Neuronal stem cell (in vitro differentiated cells): ENCODE results near the gene RFWD3.

Experiments
- DNase-seq: peaks from one replicate; pipeline ENCODE4 v3.0.0-alpha.2; 2013; ENCODE audit warnings: low spot score
- H2AFZ ChIP-seq: one replicate; pipeline ENCODE4 v1.6.1; 2013; ENCODE audit warnings: mild to moderate bottlenecking, low read length, inconsistent platforms
- H2AK5ac ChIP-seq: 2 replicates; pipeline ENCODE4 v1.6.1; 2013; ENCODE audit warnings: low read depth, mild to moderate bottlenecking, inconsistent platforms, low read length, moderate library complexity, mixed read lengths
- H2BK120ac ChIP-seq: 2 replicates; pipeline ENCODE4 v1.6.1; 2013; ENCODE audit warnings: low read depth, mild to moderate bottlenecking, inconsistent platforms, low read length, moderate library complexity, mixed read lengths
- H2BK12ac ChIP-seq: one replicate; pipeline ENCODE4 v1.6.1; 2013; ENCODE audit warnings: low read length, inconsistent platforms
- H2BK15ac ChIP-seq: 2 replicates; pipeline ENCODE4 v1.6.1; 2013; ENCODE audit warnings: mild to moderate bottlenecking, low read length, inconsistent platforms, mixed read lengths
- H2BK5ac ChIP-seq: one replicate; pipeline ENCODE4 v1.6.1; 2013; ENCODE audit warnings: inconsistent platforms, mild to moderate bottlenecking, low read length, moderate library complexity
- H3K14ac ChIP-seq: one replicate; pipeline ENCODE4 v1.6.1; 2013; ENCODE audit warnings: low read length, inconsistent platforms
- H3K18ac ChIP-seq: 2 replicates; pipeline ENCODE4 v1.6.1; 2013; ENCODE audit warnings: low read length, inconsistent platforms
- H3K23ac ChIP-seq: 2 replicates; pipeline ENCODE4 v1.6.1; 2013; ENCODE audit warnings: low read depth, mild to moderate bottlenecking, mixed read lengths, low read length, inconsistent platforms; ENCODE audit not compliant: poor library complexity
- H3K27ac ChIP-seq: replicated peaks from 3 replicates; pipeline ENCODE4 v1.5.1; 2013; ENCODE audit warnings: low read length, inconsistent platforms
- H3K27me3 ChIP-seq, 3 experiments: 2 replicates each; pipeline ENCODE4 v1.6.1; 2013; ENCODE audit warnings: low read length in 3 of 3, mild to moderate bottlenecking in 2 of 3, inconsistent platforms in 1 of 3, low read depth in 1 of 3, mixed read lengths in 1 of 3, moderate library complexity in 1 of 3; ENCODE audit not compliant: control insufficient read depth in 3 of 3, insufficient read depth in 3 of 3
- H3K36me3 ChIP-seq, 2 donors: replicated peaks in 1 of 2; 2 replicates each; pipeline ENCODE4 v1.6.1; 2013; ENCODE audit warnings: low read length in 2 of 2; ENCODE audit not compliant: control insufficient read depth in 2 of 2, insufficient read depth in 2 of 2
- H3K4ac ChIP-seq: 2 replicates; pipeline ENCODE4 v1.6.1; 2013; ENCODE audit warnings: inconsistent platforms, mild to moderate bottlenecking, low read length, moderate library complexity
- H3K4me1 ChIP-seq, 2 donors: 1 replicate in 1 of 2; 2 replicates in 1 of 2; pipeline ENCODE4 v1.6.1; 2013; ENCODE audit warnings: low read length in 2 of 2, low read depth in 1 of 2; ENCODE audit not compliant: control insufficient read depth in 2 of 2, insufficient read depth in 1 of 2
- H3K4me2 ChIP-seq: one replicate; pipeline ENCODE4 v1.6.1; 2013; ENCODE audit warnings: mild to moderate bottlenecking, low read length, inconsistent platforms; ENCODE audit not compliant: insufficient read depth, poor library complexity, severe bottlenecking
- H3K4me3 ChIP-seq, 2 donors: 2 replicates each; pipeline ENCODE4 v1.5.1; 2013; ENCODE audit warnings: low read length in 2 of 2, mild to moderate bottlenecking in 2 of 2, inconsistent platforms in 1 of 2, moderate library complexity in 1 of 2
- H3K79me1 ChIP-seq: one replicate; pipeline ENCODE4 v1.6.1; 2013; ENCODE audit warnings: low read depth, mild to moderate bottlenecking, inconsistent platforms, low read length, moderate library complexity
- H3K9ac ChIP-seq: one replicate; pipeline ENCODE4 v1.6.1; 2013; ENCODE audit warnings: mild to moderate bottlenecking, low read depth, low read length, inconsistent platforms; ENCODE audit not compliant: poor library complexity
- H3K9me3 ChIP-seq, 2 donors: replicated peaks in 1 of 2; 2 replicates each; pipeline versions ENCODE3 to v1.6.1; 2013; ENCODE audit warnings: low read length in 2 of 2, mild to moderate bottlenecking in 2 of 2, inconsistent platforms in 1 of 2, low read depth in 1 of 2, mixed read lengths in 1 of 2, moderate library complexity in 1 of 2; ENCODE audit not compliant: control insufficient read depth in 2 of 2, insufficient read depth in 1 of 2
- H4K8ac ChIP-seq: one replicate; pipeline ENCODE4 v1.6.1; 2013; ENCODE audit warnings: low read depth, mild to moderate bottlenecking, inconsistent platforms, low read length, moderate library complexity
- H4K91ac ChIP-seq: one replicate; pipeline ENCODE4 v1.6.1; 2013; ENCODE audit warnings: low read length, low read depth, mild to moderate bottlenecking, inconsistent platforms; ENCODE audit not compliant: poor library complexity
- WGBS, 2 donors: extraction: QIAGEN DNeasy Blood & Tissue Kit; methylation state at CpG; one replicate each; pipeline ENCODE4 v1.1.7; 2013; ENCODE audit warnings: missing lambda C conversion rate in 2 of 2, mixed read lengths in 1 of 2; ENCODE audit not compliant: insufficient read length in 2 of 2, insufficient replicate concordance in 1 of 2; ENCODE audit errors: extremely low coverage in 2 of 2; 5-methylcytosine and 5-hydroxymethylcytosine counted together

RFWD3 gene

DNA sequence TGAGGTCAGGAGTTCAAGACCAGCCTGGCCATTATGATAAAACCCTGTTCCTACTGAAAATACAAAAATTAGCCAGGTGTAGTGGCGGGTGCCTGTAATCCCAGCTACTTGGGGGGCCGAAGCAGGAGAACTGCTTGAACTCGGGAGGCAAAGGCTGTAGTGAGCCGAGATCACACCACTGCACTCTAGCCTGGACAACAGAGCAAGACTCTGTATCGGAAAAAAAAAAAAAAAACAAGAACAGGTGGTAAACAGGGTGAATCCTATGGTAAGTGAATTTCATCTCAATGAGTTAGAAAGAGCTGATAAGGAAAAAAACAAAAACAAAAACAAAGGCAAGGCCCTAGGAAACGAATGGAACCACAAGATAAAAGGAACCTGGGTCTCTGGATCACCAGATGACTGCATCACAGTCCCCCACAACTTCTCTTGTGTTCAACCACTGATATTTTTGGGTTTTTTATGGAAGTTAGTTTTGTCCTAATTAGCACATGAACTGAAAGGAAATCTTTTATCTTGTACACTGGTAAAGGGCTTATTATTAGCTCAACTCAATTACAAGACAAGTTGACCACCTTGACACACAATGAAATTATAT is 80.7 kb downstream of the RFWD3 start:
- Histone ChIP-seq H3K9me3 (no peaks in the 10 kb centered on the region), H3K4me2 (no peak overlapping the region), H2AFZ (no peak overlapping the region), H2BK15ac (no peak overlapping the region), H2BK120ac (no peak overlapping the region), H3K79me1 (peaks cover 3% of the 10 kb centered on the region), H3K14ac (no peak overlapping the region), H3K27me3 (no peaks in the 10 kb centered on the region), H3K23ac (no peak overlapping the region), H3K27ac (no peak overlapping the region), H3K9ac (no peak overlapping the region), H2AK5ac (no peak overlapping the region), H2BK5ac (no peak overlapping the region), H4K91ac (no peak overlapping the region), H3K4me3 (no peak overlapping the region), H3K4ac (no peak overlapping the region), H3K18ac (no peak overlapping the region), H2BK12ac (no peak overlapping the region), H3K36me3 (peaks cover 0 to 10% of the 10 kb centered on the region in 2 donors), H3K4me1 (no peaks in the 10 kb centered on the region), H4K8ac (no peak overlapping the region)
- no peak for DNase-seq
- WGBS, 2 donors: no CpG with 5 or more reads among the region's 6 CpGs

DNA sequence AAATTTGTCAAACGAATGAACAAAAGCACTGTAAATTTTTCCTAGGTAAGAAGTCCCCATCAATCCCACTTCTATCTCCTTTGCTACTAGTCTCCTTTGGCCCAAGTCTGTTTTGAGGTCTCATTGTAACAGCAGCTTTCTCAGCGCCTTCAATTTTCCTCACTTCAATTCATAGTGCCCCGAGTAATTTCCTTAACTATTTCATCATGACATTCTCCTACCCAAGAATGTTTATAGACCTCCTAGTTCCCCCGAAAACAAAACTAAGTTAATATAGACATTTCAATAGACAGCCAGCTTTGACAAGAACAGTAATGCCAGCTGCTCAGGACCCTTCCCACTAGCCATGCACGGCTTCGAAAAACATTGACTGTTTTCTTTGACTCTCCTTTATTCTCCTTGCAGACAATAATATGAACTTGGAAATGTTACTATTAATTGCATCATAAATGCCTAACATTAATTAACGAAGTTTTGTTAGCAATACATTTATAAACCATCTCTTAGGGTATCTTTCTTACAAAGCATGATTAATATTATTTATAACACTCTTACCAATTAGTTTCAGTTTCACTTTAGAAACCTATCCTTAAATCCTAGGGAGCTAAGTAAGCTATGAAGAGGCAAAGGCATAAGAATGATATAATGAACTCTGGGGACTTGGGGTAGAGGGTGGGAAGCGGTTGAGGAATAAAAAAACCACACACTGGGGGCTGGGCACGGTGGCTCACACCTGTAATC is 82.6 kb downstream of the RFWD3 start:
- Histone ChIP-seq H3K4me3 (no peak overlapping the region), H3K18ac (no peak overlapping the region), H3K36me3 (peaks cover 0 to 6% of the 10 kb centered on the region in 2 donors), H3K27me3 (no peaks in the 10 kb centered on the region), H3K4ac (no peak overlapping the region), H2BK5ac (no peak overlapping the region), H2AK5ac (no peak overlapping the region), H3K9me3 (no peaks in the 10 kb centered on the region), H2BK15ac (no peak overlapping the region), H2AFZ (no peak overlapping the region), H3K27ac (no peak overlapping the region), H2BK120ac (no peak overlapping the region), H3K79me1 (peaks cover 3% of the 10 kb centered on the region), H3K9ac (no peak overlapping the region), H3K14ac (no peak overlapping the region), H3K4me2 (no peak overlapping the region), H3K4me1 (no peaks in the 10 kb centered on the region), H2BK12ac (no peak overlapping the region), H4K8ac (no peak overlapping the region), H3K23ac (no peak overlapping the region), H4K91ac (no peak overlapping the region)
- DNase-seq: no peak
- WGBS, 2 donors: no CpG with 5 or more reads among the region's 9 CpGs

DNA sequence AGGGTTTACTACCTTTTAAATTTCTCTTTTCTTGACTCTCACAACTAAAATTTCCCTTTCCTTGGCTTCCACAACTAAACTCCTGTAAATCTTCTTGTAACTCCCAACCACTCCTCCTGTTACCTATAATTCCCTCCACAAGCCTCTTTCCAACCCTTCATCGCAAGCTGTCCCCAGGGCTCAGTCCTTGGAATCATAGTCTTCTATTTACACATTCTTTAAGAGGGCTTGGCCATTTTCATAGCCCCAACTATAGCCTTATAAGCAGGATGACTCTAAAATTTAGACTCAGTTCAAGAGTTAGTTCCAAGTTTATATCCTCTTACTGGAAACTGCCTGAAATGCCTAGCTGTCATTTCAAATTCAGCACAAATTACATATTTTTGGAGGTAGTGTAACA is 83.7 kb downstream of the RFWD3 start:
- Histone ChIP-seq H3K23ac (no peak overlapping the region), H2AFZ (no peak overlapping the region), H4K91ac (no peak overlapping the region), H2BK12ac (no peak overlapping the region), H3K27me3 (no peaks in the 10 kb centered on the region), H3K9ac (no peak overlapping the region), H2BK5ac (no peak overlapping the region), H2BK15ac (no peak overlapping the region), H3K14ac (no peak overlapping the region), H3K18ac (no peak overlapping the region), H3K4me1 (no peaks in the 10 kb centered on the region), H3K9me3 (no peaks in the 10 kb centered on the region), H2BK120ac (no peak overlapping the region), H2AK5ac (no peak overlapping the region), H3K36me3 (peaks cover 0 to 6% of the 10 kb centered on the region in 2 donors), H4K8ac (no peak overlapping the region), H3K27ac (no peak overlapping the region), H3K4ac (no peak overlapping the region), H3K4me3 (no peak overlapping the region), H3K79me1 (peaks cover 3% of the 10 kb centered on the region), H3K4me2 (no peak overlapping the region)
- WGBS, 2 donors: no CpG with 5 or more reads among the region's 1 CpG
- DNase-seq: no peak

DNA sequence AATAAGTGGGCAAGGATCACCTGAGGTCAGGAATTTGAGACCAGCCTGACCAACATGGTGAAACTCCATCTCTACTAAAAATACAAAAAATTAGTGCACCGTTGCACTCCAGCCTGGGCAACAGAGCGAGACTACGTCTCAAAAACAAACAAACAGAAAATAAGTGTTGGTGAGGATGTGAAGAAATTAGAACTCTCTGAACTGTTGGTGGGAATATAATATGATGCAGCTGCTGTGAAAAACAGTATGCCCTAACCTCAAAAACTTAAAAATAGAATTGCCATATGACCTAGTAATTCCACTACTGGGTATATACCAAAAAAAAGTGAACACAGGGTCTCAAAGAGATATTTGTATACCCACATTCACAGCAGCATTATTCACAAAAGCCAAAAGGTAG is 85.8 kb downstream of the RFWD3 start:
- Histone ChIP-seq H3K27me3 (no peaks in the 10 kb centered on the region), H3K79me1 (no peaks in the 10 kb centered on the region), H2BK12ac (no peak overlapping the region), H3K23ac (no peak overlapping the region), H3K27ac (no peak overlapping the region), H3K18ac (no peak overlapping the region), H2AK5ac (no peak overlapping the region), H3K9ac (no peak overlapping the region), H2BK120ac (no peak overlapping the region), H3K4me1 (no peaks in the 10 kb centered on the region), H2AFZ (no peak overlapping the region), H4K8ac (no peak overlapping the region), H3K9me3 (no peaks in the 10 kb centered on the region), H3K4me2 (no peak overlapping the region), H3K4me3 (no peak overlapping the region), H3K36me3 (no peaks in the 10 kb centered on the region), H2BK15ac (no peak overlapping the region), H3K4ac (no peak overlapping the region), H4K91ac (no peak overlapping the region), H3K14ac (no peak overlapping the region), H2BK5ac (no peak overlapping the region)
- DNase-seq: no peak
- no CpG with 5 or more reads among the region's 3 CpGs for WGBS, 2 donors
